Caco-2 (cell line): Measurements from ENCODE around the gene PIGQ. TPM values are rescaled to one million over a fixed set of nuclear protein-coding genes. Genes with fewer than 3 reads are reported as not detected.

Experiments
- BruUV-seq: library from RNA; stranded (reverse); fragments of 400-500 nt; replicated peaks from 2 replicates; lab custom pipeline; 2021; lab: Mats Ljungman, UMichigan
- CTCF ChIA-PET: fragments of 300-600 bp; sonication (Branson Sonifier 250); formaldehyde crosslinking; loops from one replicate; lab custom pipeline; 2022; ENCODE audit warnings: antibody characterized with exemption; lab: Charles Lee
- POLR2A ChIA-PET: fragments of 300-600 bp; sonication (Branson Sonifier 250); formaldehyde crosslinking; loops from one replicate; lab custom pipeline; 2022; ENCODE audit warnings: antibody characterized with exemption; lab: Charles Lee
- DNase-seq, 2 experiments: peaks; one replicate each; pipeline versions ENCODE4 v3.0.0 to v3.0.0-alpha.2; 2020 to 2022
- H3K27me3 ChIP-seq: replicated peaks from 2 replicates; pipeline ENCODE4 v1.6.0; 2011; ENCODE audit warnings: low read length; ENCODE audit not compliant: control insufficient read depth, insufficient read depth
- H3K36me3 ChIP-seq: 2 replicates; pipeline ENCODE4 v1.5.1; 2011; ENCODE audit warnings: low read length; ENCODE audit not compliant: control insufficient read depth, insufficient read depth
- H3K4me1 ChIP-seq: fragments of 250-450 bp; sonication (Bioruptor Pico); 2 replicates; pipeline ENCODE4 v1.5.1; 2020; ENCODE audit warnings: mild to moderate bottlenecking
- H3K4me3 ChIP-seq: 2 replicates; pipeline ENCODE4 v1.5.1; 2011; ENCODE audit warnings: low read depth, mild to moderate bottlenecking, control low read depth, low read length
- H3K9me3 ChIP-seq: fragments of 250-450 bp; sonication (Bioruptor Pico); 2 replicates; pipeline ENCODE4 v1.5.1; 2020; ENCODE audit warnings: mild to moderate bottlenecking, moderate library complexity
- H3K27ac Mint-ChIP-seq: one replicate; pipeline ENCODE4 v1.8.0; 2022; ENCODE audit warnings: mixed read lengths; ENCODE audit not compliant: unreplicated experiment
- H3K27me3 Mint-ChIP-seq: one replicate; pipeline ENCODE4 v1.8.0; 2022; ENCODE audit warnings: mixed read lengths; ENCODE audit not compliant: insufficient read depth, unreplicated experiment
- H3K36me3 Mint-ChIP-seq: one replicate; pipeline ENCODE4 v1.8.0; 2022; ENCODE audit warnings: mild to moderate bottlenecking, mixed read lengths; ENCODE audit not compliant: insufficient read depth, unreplicated experiment
- H3K4me1 Mint-ChIP-seq: one replicate; pipeline ENCODE4 v1.8.0; 2022; ENCODE audit warnings: low read depth, mixed read lengths; ENCODE audit not compliant: unreplicated experiment
- H3K4me3 Mint-ChIP-seq: one replicate; pipeline ENCODE4 v1.8.0; 2022; ENCODE audit warnings: mild to moderate bottlenecking, moderate library complexity, mixed read lengths; ENCODE audit not compliant: unreplicated experiment
- H3K9me3 Mint-ChIP-seq: one replicate; pipeline ENCODE4 v1.8.0; 2022; ENCODE audit warnings: mixed read lengths; ENCODE audit not compliant: unreplicated experiment
- intact Hi-C: fragments of 100-400 bp; cut with micrococcal nuclease; formaldehyde crosslinking; loops from one replicate; pipeline ENCODE4 v1.10.0; 2022; ENCODE audit not compliant: unreplicated experiment
- total RNA-seq: library from RNA; stranded (reverse); gene quantifications from 2 replicates; pipeline ENCODE4 v1.2.3, GENCODE V29; 2022
- TF ChIP-seq, protein P1 (sequence below), 2 experiments: fragments of 200-600 bp in 1 of 2; IDR thresholded peaks; 1 replicate in 1 of 2; 2 replicates in 1 of 2; pipeline versions ENCODE4 v1.5.1 to v1.8.0; 2011 to 2022; ENCODE audit warnings: antibody characterized with exemption in 1 of 2, control low read depth in 1 of 2, inconsistent platforms in 1 of 2, low read depth in 1 of 2, low read length in 1 of 2, mild to moderate bottlenecking in 1 of 2, moderate library complexity in 1 of 2; ENCODE audit not compliant: insufficient read depth in 1 of 2, severe bottlenecking in 1 of 2, unreplicated experiment in 1 of 2

The PIGQ gene
- total RNA-seq, 1 experiment from 2014 or later: 45.8 TPM

DNA sequence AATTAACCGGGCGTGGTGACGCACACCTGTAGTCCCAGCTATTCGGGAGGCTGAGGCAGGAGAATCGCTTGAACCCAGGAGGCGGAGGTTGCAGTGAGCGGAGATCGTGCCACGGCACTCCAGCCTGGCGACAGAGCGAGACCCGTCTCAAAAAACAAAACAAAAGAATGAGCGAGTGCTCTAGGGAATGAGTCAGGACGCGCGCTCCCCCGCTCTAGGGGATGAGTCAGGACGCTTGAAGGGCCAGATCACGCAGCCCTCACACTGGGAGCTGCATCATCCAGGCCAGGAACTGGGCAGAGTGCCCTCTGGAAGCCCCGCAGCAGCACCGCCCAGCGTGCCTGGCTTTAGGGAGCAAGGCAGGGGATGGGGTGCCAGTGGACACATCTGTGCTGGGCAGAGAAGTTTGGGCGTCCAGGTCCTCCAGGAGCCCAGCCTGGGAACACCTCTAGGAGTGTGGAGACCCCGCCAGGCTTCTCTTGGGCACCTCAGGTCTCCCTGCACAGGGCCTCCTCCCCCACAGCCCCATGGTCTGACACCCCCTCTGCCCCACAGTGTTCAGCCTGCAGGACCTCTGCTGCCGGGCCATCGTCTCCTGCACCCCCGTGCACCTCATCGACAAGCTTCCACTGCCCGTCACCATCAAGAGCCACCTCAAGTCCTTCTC, 57.2 kb downstream of the PIGQ start:
- Mint-ChIP-seq H3K27me3 (no peaks in the 10 kb centered on the region), H3K27ac (no peak overlapping the region), H3K4me3 (no peak overlapping the region), H3K36me3 (peaks cover 19% of the 10 kb centered on the region), H3K9me3 (no peaks in the 10 kb centered on the region), H3K4me1 (no peaks in the 10 kb centered on the region)
- H3K4me3 ChIP-seq: no peak overlapping the region
- H3K36me3 ChIP-seq: no peaks in the 10 kb centered on the region
- BruUV-seq: no TSS peak
- no peaks in the 10 kb centered on the region for H3K27me3 ChIP-seq
- ChIA-PET CTCF (no interaction called here), POLR2A (no interaction called here)
- intact Hi-C loops: no loop called here
- H3K9me3 ChIP-seq: no peaks in the 10 kb centered on the region
- TF ChIP-seq, protein P1, sequence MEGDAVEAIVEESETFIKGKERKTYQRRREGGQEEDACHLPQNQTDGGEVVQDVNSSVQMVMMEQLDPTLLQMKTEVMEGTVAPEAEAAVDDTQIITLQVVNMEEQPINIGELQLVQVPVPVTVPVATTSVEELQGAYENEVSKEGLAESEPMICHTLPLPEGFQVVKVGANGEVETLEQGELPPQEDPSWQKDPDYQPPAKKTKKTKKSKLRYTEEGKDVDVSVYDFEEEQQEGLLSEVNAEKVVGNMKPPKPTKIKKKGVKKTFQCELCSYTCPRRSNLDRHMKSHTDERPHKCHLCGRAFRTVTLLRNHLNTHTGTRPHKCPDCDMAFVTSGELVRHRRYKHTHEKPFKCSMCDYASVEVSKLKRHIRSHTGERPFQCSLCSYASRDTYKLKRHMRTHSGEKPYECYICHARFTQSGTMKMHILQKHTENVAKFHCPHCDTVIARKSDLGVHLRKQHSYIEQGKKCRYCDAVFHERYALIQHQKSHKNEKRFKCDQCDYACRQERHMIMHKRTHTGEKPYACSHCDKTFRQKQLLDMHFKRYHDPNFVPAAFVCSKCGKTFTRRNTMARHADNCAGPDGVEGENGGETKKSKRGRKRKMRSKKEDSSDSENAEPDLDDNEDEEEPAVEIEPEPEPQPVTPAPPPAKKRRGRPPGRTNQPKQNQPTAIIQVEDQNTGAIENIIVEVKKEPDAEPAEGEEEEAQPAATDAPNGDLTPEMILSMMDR (IDR thresholded peaks at IDR 0.05; ENCODE audit: insufficient read depth in 1 of 2, low read depth in 1 of 2, low read length in 1 of 2, severe bottlenecking in 1 of 2, unreplicated experiment in 1 of 2): no peak
- no peak for DNase-seq
- no peaks in the 10 kb centered on the region for H3K4me1 ChIP-seq

DNA sequence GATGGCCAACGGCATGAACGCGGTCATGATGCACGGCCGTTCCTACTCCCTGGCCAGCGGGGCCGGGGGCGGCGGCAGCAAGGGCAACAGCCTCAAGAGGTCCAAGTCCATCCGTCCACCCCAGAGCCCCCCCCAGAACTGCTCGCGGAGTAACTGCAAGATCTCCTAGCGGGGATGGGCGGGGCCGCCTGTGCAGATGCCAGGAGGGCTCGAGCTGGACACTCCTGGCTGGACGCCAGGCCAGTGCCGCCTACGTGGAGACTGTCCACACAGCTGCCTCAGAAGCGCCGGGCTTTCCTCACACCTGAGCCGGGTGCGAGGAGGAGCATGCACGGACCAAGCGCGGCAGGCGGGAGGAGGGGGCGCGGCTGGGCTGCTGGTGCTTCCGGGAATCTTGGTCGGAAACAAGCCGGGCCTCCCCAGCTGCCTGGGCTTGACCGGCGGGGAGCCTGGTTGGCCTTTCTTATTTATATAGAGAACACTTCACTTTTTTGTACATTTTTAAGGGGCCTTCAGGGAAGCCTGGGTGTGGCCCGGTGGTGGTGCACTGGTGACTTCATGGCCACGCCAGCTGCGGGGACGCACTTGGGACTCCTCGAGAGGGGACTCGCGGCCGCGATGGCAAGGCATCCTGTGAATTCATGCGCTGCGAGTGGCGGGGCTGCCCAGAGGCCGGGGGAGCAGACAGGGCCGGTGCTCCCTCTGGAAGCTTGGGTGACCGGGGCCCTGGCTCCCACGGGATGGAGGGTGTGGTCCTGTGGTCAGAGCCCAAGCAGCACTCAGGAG, 57.9 kb downstream of the PIGQ start:
- H3K4me3 ChIP-seq: no peak overlapping the region
- CTCF ChIA-PET: no interaction called here
- no peaks in the 10 kb centered on the region for H3K27me3 ChIP-seq
- peaks cover 23% of the 10 kb centered on the region for H3K36me3 Mint-ChIP-seq
- intact Hi-C loops: no loop called here
- H3K4me3 Mint-ChIP-seq: no peak overlapping the region
- H3K9me3 ChIP-seq: no peaks in the 10 kb centered on the region
- no TSS peak for BruUV-seq
- TF ChIP-seq, protein P1 (IDR thresholded peaks at IDR 0.05; ENCODE audit: insufficient read depth in 1 of 2, low read depth in 1 of 2, low read length in 1 of 2, severe bottlenecking in 1 of 2, unreplicated experiment in 1 of 2): no peak
- no peak overlapping the region for H3K27ac Mint-ChIP-seq
- no peaks in the 10 kb centered on the region for H3K4me1 Mint-ChIP-seq
- no peaks in the 10 kb centered on the region for H3K36me3 ChIP-seq
- no peaks in the 10 kb centered on the region for H3K9me3 Mint-ChIP-seq
- DNase-seq: peak in 1 of 2 experiments; percentile 40
- no peaks in the 10 kb centered on the region for H3K4me1 ChIP-seq
- no peaks in the 10 kb centered on the region for H3K27me3 Mint-ChIP-seq
- POLR2A ChIA-PET: no interaction called here

DNA sequence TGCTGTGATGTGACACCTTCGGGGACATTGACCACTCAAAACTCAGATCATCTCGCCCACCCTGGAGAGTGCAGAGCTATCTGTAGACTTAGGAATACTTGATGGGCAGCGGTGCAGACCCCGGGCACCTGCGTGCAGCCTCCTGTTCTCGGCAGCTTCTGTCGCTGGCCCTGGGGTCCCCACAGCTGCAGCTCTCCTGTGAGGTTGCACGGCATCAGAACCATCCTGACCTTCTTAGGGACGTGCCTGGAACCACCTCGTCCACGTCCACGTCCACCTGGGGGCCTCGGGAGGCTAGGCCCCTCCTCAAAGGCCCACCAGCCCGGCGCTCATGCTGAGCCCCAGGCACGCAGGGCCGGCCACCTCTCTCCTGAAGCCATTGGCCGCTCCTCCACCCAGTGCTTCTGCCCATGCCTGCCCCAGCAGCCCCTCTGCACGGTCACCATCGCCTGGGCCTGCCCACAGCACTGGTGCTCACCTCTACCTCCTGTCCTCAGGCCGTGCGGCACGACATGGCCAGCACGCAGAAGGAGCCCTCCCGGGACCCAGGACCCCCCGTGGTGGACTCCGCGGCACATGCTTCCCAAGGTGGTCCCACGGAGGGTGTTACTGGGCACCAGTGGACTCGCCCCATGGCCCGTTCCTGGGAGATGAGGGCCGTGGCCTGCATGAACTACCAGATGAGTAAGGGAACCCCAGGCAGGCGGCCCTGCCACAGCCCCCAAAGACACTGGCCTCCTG, 58.7 kb downstream of the PIGQ start:
- Histone ChIP-seq H3K36me3 (no peaks in the 10 kb centered on the region), H3K27me3 (no peaks in the 10 kb centered on the region), H3K9me3 (no peaks in the 10 kb centered on the region), H3K4me3 (no peak overlapping the region), H3K4me1 (no peaks in the 10 kb centered on the region)
- CTCF ChIA-PET: no interaction called here
- Mint-ChIP-seq H3K27me3 (no peaks in the 10 kb centered on the region), H3K9me3 (no peaks in the 10 kb centered on the region), H3K27ac (peak overlapping the region; percentile 50), H3K4me1 (no peaks in the 10 kb centered on the region), H3K4me3 (no peak overlapping the region), H3K36me3 (peaks cover 23% of the 10 kb centered on the region)
- intact Hi-C loops: no loop called here
- DNase-seq: no peak
- POLR2A ChIA-PET: no interaction called here
- TF ChIP-seq, protein P1 (IDR thresholded peaks at IDR 0.05; ENCODE audit: insufficient read depth in 1 of 2, low read depth in 1 of 2, low read length in 1 of 2, severe bottlenecking in 1 of 2, unreplicated experiment in 1 of 2): no peak
- BruUV-seq: no TSS peak
